MM.1S (cell line): Measurements from ENCODE around the gene WDR37.

Experiments used
- DNase-seq: peaks from one replicate; pipeline ENCODE4 v3.0.0-alpha.2; 2015
- H2AFZ ChIP-seq: fragments of 300-600 bp; sonication (generic); 2 replicates; pipeline ENCODE4 v1.6.0; 2016; ENCODE audit warnings: antibody characterized with exemption, low read length
- H3F3A ChIP-seq: fragments of 300-600 bp; sonication (generic); 2 replicates; pipeline ENCODE4 v1.6.1; 2016; ENCODE audit warnings: mild to moderate bottlenecking, antibody characterized with exemption, low read length, moderate library complexity, mixed read lengths; ENCODE audit not compliant: insufficient read depth
- H3K27ac ChIP-seq: fragments of 300-600 bp; sonication (generic); 2 replicates; pipeline ENCODE4 v1.5.1; 2016; ENCODE audit warnings: mild to moderate bottlenecking, low read length
- H3K27me3 ChIP-seq: fragments of 300-600 bp; sonication (generic); replicated peaks from 2 replicates; pipeline ENCODE4 v1.6.0; 2016; ENCODE audit warnings: low read length; ENCODE audit not compliant: insufficient read depth
- H3K36me3 ChIP-seq: fragments of 300-600 bp; sonication (generic); replicated peaks from 2 replicates; pipeline ENCODE4 v1.6.1; 2016; ENCODE audit warnings: mild to moderate bottlenecking, low read length, mixed read lengths; ENCODE audit not compliant: insufficient read depth
- H3K4me1 ChIP-seq: fragments of 300-600 bp; sonication (generic); 2 replicates; pipeline ENCODE4 v1.6.1; 2016; ENCODE audit warnings: low read length, mixed read lengths
- H3K4me2 ChIP-seq: fragments of 300-600 bp; sonication (generic); 2 replicates; pipeline ENCODE4 v1.6.0; 2016; ENCODE audit warnings: low read depth, low read length
- H3K4me3 ChIP-seq: fragments of 300-600 bp; sonication (generic); 2 replicates; pipeline ENCODE4 v1.5.1; 2016; ENCODE audit warnings: low read length, mixed read lengths
- H3K79me2 ChIP-seq: fragments of 300-600 bp; sonication (generic); 2 replicates; pipeline ENCODE4 v1.6.1; 2016; ENCODE audit warnings: mixed run types, low read length, mixed read lengths
- H3K9ac ChIP-seq: fragments of 300-600 bp; sonication (generic); 2 replicates; pipeline ENCODE4 v1.6.1; 2016; ENCODE audit warnings: low read length, mixed read lengths
- H3K9me2 ChIP-seq: fragments of 300-600 bp; sonication (generic); replicated peaks from 2 replicates; pipeline ENCODE4 v1.6.1; 2016; ENCODE audit warnings: mild to moderate bottlenecking, low read length, mixed read lengths; ENCODE audit not compliant: insufficient read depth
- H3K9me3 ChIP-seq: fragments of 300-600 bp; sonication (generic); replicated peaks from 2 replicates; pipeline ENCODE4 v1.6.1; 2016; ENCODE audit warnings: mild to moderate bottlenecking, low read length, mixed read lengths; ENCODE audit not compliant: insufficient read depth
- H4K20me1 ChIP-seq: fragments of 300-600 bp; sonication (generic); 2 replicates; pipeline ENCODE4 v1.6.1; 2016; ENCODE audit warnings: mild to moderate bottlenecking, low read length, moderate library complexity, mixed read lengths; ENCODE audit not compliant: insufficient read depth
- CTCF ChIP-seq: fragments of 300-600 bp; sonication (generic); IDR thresholded peaks from 2 replicates; pipeline ENCODE4 v1.5.1; 2016; ENCODE audit warnings: antibody characterized with exemption, low read length, mixed read lengths
- EZH2 ChIP-seq: fragments of 300-600 bp; sonication (generic); optimal IDR thresholded peaks from 2 replicates; pipeline ENCODE3; 2017; ENCODE audit warnings: low read depth, mild to moderate bottlenecking, antibody characterized with exemption, low read length, mixed read lengths
- EZH2phosphoT487 ChIP-seq: fragments of 300-600 bp; sonication (generic); IDR thresholded peaks from 2 replicates; pipeline ENCODE4 v1.6.1; 2018; ENCODE audit warnings: antibody characterized with exemption, low read length

Gene WDR37

DNA sequence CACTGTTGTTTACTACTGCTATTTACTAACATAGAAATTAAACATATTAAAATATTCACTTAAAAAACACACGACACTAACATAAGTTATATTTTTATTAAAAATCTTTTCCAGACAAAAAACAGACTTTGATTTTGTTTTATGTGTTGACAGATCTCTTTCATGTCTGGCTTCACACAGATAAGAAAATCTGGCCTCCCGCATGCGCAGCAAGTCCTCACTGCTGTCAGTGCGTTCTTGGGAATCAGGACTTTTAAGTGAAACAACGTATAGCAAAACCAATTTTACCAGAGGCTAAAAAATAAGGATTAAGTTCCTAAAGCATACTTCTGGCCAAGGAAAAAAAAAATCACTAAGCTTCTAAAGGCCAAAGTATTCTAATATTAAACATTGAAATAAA, 6.0 kb upstream of the WDR37 start:
- peaks cover 30% of the 10 kb centered on the region for H3K4me1 ChIP-seq
- H2AFZ ChIP-seq: no peak overlapping the region
- no peak for TF ChIP-seq EZH2
- no peak for TF ChIP-seq CTCF
- no peak for TF ChIP-seq EZH2phosphoT487
- H3K79me2 ChIP-seq: peaks cover 74% of the 10 kb centered on the region
- peak; percentile 43 for DNase-seq
- H3K36me3 ChIP-seq: no peaks in the 10 kb centered on the region
- H3K4me3 ChIP-seq: peak overlapping the region; percentile 99
- H3K9me3 ChIP-seq: no peaks in the 10 kb centered on the region
- no peaks in the 10 kb centered on the region for H3K9me2 ChIP-seq
- H3K9ac ChIP-seq: peak overlapping the region; percentile 97; the same call in 1 of the 2 replicates
- no peaks in the 10 kb centered on the region for H4K20me1 ChIP-seq
- peak overlapping the region; percentile 30 for H3K4me2 ChIP-seq
- no peaks in the 10 kb centered on the region for H3K27me3 ChIP-seq
- peaks cover 23% of the 10 kb centered on the region for H3F3A ChIP-seq
- H3K27ac ChIP-seq: peak overlapping the region; percentile 99; the same call in 1 of the 2 replicates

DNA sequence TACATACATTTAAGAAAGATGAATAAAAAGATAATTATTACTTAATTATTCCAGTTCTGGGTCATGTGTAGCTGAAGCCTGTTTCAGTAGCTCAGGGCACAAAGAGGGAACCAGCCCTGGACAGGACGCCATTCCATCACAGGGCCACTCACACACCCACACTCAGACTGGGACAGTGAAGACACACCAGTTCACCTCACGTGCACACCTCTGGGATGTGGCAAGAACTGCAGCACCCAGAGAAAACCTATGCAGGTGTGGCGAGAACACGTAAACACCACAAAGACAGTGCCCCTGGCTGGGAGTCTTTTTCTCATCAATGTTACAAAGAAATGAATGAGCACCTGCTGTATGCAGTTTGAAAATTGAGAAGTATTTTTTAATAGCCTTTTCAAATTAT, 5.6 kb upstream of the WDR37 start:
- H4K20me1 ChIP-seq: no peaks in the 10 kb centered on the region
- no peaks in the 10 kb centered on the region for H3K9me2 ChIP-seq
- peaks cover 29% of the 10 kb centered on the region for H3K4me1 ChIP-seq
- peak overlapping the region; percentile 99; the same call in 1 of the 2 replicates for H3K27ac ChIP-seq
- peaks cover 23% of the 10 kb centered on the region for H3F3A ChIP-seq
- H3K9me3 ChIP-seq: no peaks in the 10 kb centered on the region
- H3K9ac ChIP-seq: no peak overlapping the region
- no peak for TF ChIP-seq EZH2phosphoT487
- TF ChIP-seq CTCF: peak; percentile 31
- TF ChIP-seq EZH2: no peak
- peak overlapping the region; percentile 99; the same call in 1 of the 2 replicates for H3K4me3 ChIP-seq
- H3K4me2 ChIP-seq: peak overlapping the region; percentile 30
- H2AFZ ChIP-seq: no peak overlapping the region
- DNase-seq: peak; percentile 80
- H3K27me3 ChIP-seq: no peaks in the 10 kb centered on the region
- H3K36me3 ChIP-seq: no peaks in the 10 kb centered on the region
- peaks cover 74% of the 10 kb centered on the region for H3K79me2 ChIP-seq

- Histone ChIP-seq H3K27me3 (no peaks in the 10 kb centered on the region), H4K20me1 (no peaks in the 10 kb centered on the region), H3K79me2 (peaks cover 90% of the 10 kb centered on the region), H3K9ac (no peak overlapping the region), H3K4me1 (peaks cover 32% of the 10 kb centered on the region), H3K4me3 (no peak overlapping the region), H3K4me2 (peak overlapping the region; percentile 65), H3K9me3 (no peaks in the 10 kb centered on the region), H3K36me3 (no peaks in the 10 kb centered on the region), H3K27ac (no peak overlapping the region), H3K9me2 (no peaks in the 10 kb centered on the region), H2AFZ (no peak overlapping the region), H3F3A (peaks cover 16% of the 10 kb centered on the region)
- no peak for DNase-seq
- TF ChIP-seq EZH2phosphoT487: no peak
Measured at GRCh38 chr10:1054684-1055083, 1.5 kb upstream of the WDR37 start.

- no peaks in the 10 kb centered on the region for H3K9me2 ChIP-seq
- no peaks in the 10 kb centered on the region for H3K27me3 ChIP-seq
- H4K20me1 ChIP-seq: no peaks in the 10 kb centered on the region
- no peak for DNase-seq
- H3K27ac ChIP-seq: peak overlapping the region; percentile 79; the same call in 1 of the 2 replicates
- H3K4me1 ChIP-seq: peaks cover 23% of the 10 kb centered on the region
- H3K9me3 ChIP-seq: no peaks in the 10 kb centered on the region
- peak overlapping the region; percentile 92 for H3K9ac ChIP-seq
- peak overlapping the region; percentile 96 for H3K4me3 ChIP-seq
- H3K79me2 ChIP-seq: peaks cover 97% of the 10 kb centered on the region
- peak overlapping the region; percentile 73 for H3K4me2 ChIP-seq
- peak overlapping the region; percentile 92 for H2AFZ ChIP-seq
- TF ChIP-seq EZH2 (no peak), CTCF (no peak), EZH2phosphoT487 (no peak)
- H3F3A ChIP-seq: no peaks in the 10 kb centered on the region
- no peaks in the 10 kb centered on the region for H3K36me3 ChIP-seq
Measured at GRCh38 chr10:1057106-1057657, 997 bp downstream of the WDR37 start.
